Transverse colon (tissue), 4 donors: ENCODE results near the gene MRPL27. TPM values are rescaled to one million over a fixed set of nuclear protein-coding genes. Genes with fewer than 3 reads are reported as not detected.

ENCODE experiments used
- DNase-seq: peaks from one replicate; pipeline ENCODE4 v3.0.0-alpha.2; 2019
- H3K27ac ChIP-seq, 4 donors: fragments of 200-600 bp; sonication (generic); 2 replicates each; pipeline ENCODE4 v1.5.1; 2016 to 2018; ENCODE audit warnings: inconsistent platforms in 4 of 4
- H3K27me3 ChIP-seq: fragments of 200-600 bp; sonication (generic); 2 replicates; pipeline ENCODE4 v1.5.1; 2017; ENCODE audit warnings: inconsistent platforms
- H3K36me3 ChIP-seq, 4 donors: fragments of 200-600 bp; sonication (generic); 2 replicates each; pipeline ENCODE4 v1.5.1; 2017 to 2019; ENCODE audit warnings: inconsistent platforms in 4 of 4
- H3K4me1 ChIP-seq, 4 donors: fragments of 200-600 bp; sonication (generic); 2 replicates each; pipeline ENCODE4 v1.5.1; 2017 to 2020; ENCODE audit warnings: inconsistent platforms in 4 of 4
- H3K4me3 ChIP-seq, 4 donors: fragments of 200-600 bp; sonication (generic); 1 replicate in 1 of 4; 2 replicates in 3 of 4; pipeline versions ENCODE4 v1.5.1 to v1.6.1; 2017 to 2019; ENCODE audit warnings: inconsistent platforms in 4 of 4
- H3K9me3 ChIP-seq, 2 donors: fragments of 200-600 bp; sonication (generic); 2 replicates each; pipeline ENCODE4 v1.5.1; 2017 to 2019; ENCODE audit warnings: inconsistent platforms in 2 of 2
- CTCF ChIP-seq, 5 experiments: fragments of 200-600 bp in 3 of 5; fragments of 450-650 bp in 2 of 5; sonication (generic) in 3 of 5; IDR thresholded peaks; 1 replicate in 2 of 5; 2 replicates in 3 of 5; pipeline ENCODE4 v1.5.1; 2016 to 2017; ENCODE audit warnings: antibody characterized with exemption in 5 of 5, inconsistent platforms in 3 of 5, mild to moderate bottlenecking in 2 of 5, moderate library complexity in 1 of 5
- EP300 ChIP-seq: sonication (generic); formaldehyde crosslinking; IDR thresholded peaks from one replicate; pipeline ENCODE4 v1.6.1; 2017; ENCODE audit warnings: antibody characterized with exemption, low read depth
- POLR2A ChIP-seq: fragments of 450-650 bp; IDR thresholded peaks from one replicate; pipeline ENCODE4 v1.6.1; 2016; ENCODE audit warnings: antibody characterized with exemption, mild to moderate bottlenecking, moderate library complexity
- POLR2AphosphoS5 ChIP-seq, 3 donors: sonication (generic); formaldehyde crosslinking; IDR thresholded peaks; one replicate each; pipeline ENCODE4 v1.6.1; 2016; ENCODE audit warnings: antibody characterized with exemption in 3 of 3
- WGBS, 2 donors: methylation state at CpG; one replicate each; pipeline ENCODE4 v1.1.5; 2018; ENCODE audit warnings: low coverage in 1 of 2; 5-methylcytosine and 5-hydroxymethylcytosine counted together
- in situ Hi-C, 4 donors: fragments of 200-750 bp; cut with MboI; loops; one replicate each; pipeline versions ENCODE4 v1.15.0 to v1.15.1; 2017; ENCODE audit warnings: low sequenced_read_pairs in 3 of 4, low pct_ligation_motif_present in 1 of 4, low pct_unique_long_range_greater_than_20kb in 1 of 4
- intact Hi-C: fragments of 100-400 bp; cut with DNase I; formaldehyde crosslinking; loops from one replicate; pipeline ENCODE4 v1.15.1; 2023; ENCODE audit warnings: low total_unique reads
- total RNA-seq, 4 donors: library from RNA; depleted of rRNA; stranded (reverse); fragments of >200 nt; gene quantifications; one replicate each; pipeline ENCODE4 v1.1.0, GENCODE V29; 2016

MRPL27 gene
- total RNA-seq, 4 donors from 2014 or later: 4.9 to 97.5 (median 46.9) TPM

GRCh38 chr17:50355701-50356341 is 17.2 kb downstream of the MRPL27 start:
- H3K4me1 ChIP-seq: no peaks in the 10 kb centered on the region
- no peak overlapping the region for H3K4me3 ChIP-seq
- intact Hi-C loops (no loop called here), in situ Hi-C loops (no loop called here)
- H3K36me3 ChIP-seq: peaks cover 0 to 23% (median 11%) of the 10 kb centered on the region in 4 donors
- DNase-seq: no peak
- no peak overlapping the region for H3K27ac ChIP-seq
- H3K9me3 ChIP-seq: no peaks in the 10 kb centered on the region
- TF ChIP-seq CTCF (IDR thresholded peaks at IDR 0.05) (no peak), POLR2A (no peak), POLR2AphosphoS5 (IDR thresholded peaks at IDR 0.05) (no peak), EP300 (no peak)
- H3K27me3 ChIP-seq: no peaks in the 10 kb centered on the region
- 89% methylated on average over 20 of the region's 20 CpGs; no CpG with 5 or more reads in 1 of the 2 donors for WGBS, 2 donors

GRCh38 chr17:50355336-50355700 is 17.7 kb downstream of the MRPL27 start:
- DNase-seq: no peak
- 80% methylated on average over 4 of the region's 4 CpGs; no CpG with 5 or more reads in 1 of the 2 donors for WGBS, 2 donors
- TF ChIP-seq CTCF (IDR thresholded peaks at IDR 0.05): no peak
- TF ChIP-seq POLR2A: no peak
- no peak for TF ChIP-seq EP300
- TF ChIP-seq POLR2AphosphoS5 (IDR thresholded peaks at IDR 0.05): no peak
- in situ Hi-C loops (no loop called here), intact Hi-C loops (no loop called here)
- no peaks in the 10 kb centered on the region for H3K4me1 ChIP-seq
- H3K27me3 ChIP-seq: no peaks in the 10 kb centered on the region
- H3K4me3 ChIP-seq: no peak overlapping the region
- H3K9me3 ChIP-seq: no peaks in the 10 kb centered on the region
- H3K36me3 ChIP-seq: peaks cover 0 to 23% (median 11%) of the 10 kb centered on the region in 4 donors
- H3K27ac ChIP-seq: no peak overlapping the region

GRCh38 chr17:50354776-50355175 is 18.2 kb downstream of the MRPL27 start:
- Histone ChIP-seq H3K27ac (no peak overlapping the region), H3K9me3 (no peaks in the 10 kb centered on the region), H3K4me3 (no peak overlapping the region), H3K36me3 (peaks cover 0 to 23% (median 11%) of the 10 kb centered on the region in 4 donors), H3K27me3 (no peaks in the 10 kb centered on the region), H3K4me1 (no peaks in the 10 kb centered on the region)
- in situ Hi-C loops (no loop called here), intact Hi-C loops (no loop called here)
- WGBS, 2 donors: 84 to 100% methylated on average over 1 to 13 of the region's 13 CpGs
- no peak for TF ChIP-seq EP300
- no peak for TF ChIP-seq POLR2A
- no peak for TF ChIP-seq CTCF (IDR thresholded peaks at IDR 0.05)
- TF ChIP-seq POLR2AphosphoS5 (IDR thresholded peaks at IDR 0.05): no peak
- no peak for DNase-seq

- Histone ChIP-seq H3K9me3 (no peaks in the 10 kb centered on the region), H3K27me3 (no peaks in the 10 kb centered on the region), H3K4me1 (no peaks in the 10 kb centered on the region), H3K4me3 (no peak overlapping the region), H3K36me3 (peaks cover 0 to 23% (median 11%) of the 10 kb centered on the region in 4 donors), H3K27ac (no peak overlapping the region)
- no peak for DNase-seq
- 93% methylated on average over 15 of the region's 15 CpGs; no CpG with 5 or more reads in 1 of the 2 donors for WGBS, 2 donors
- TF ChIP-seq CTCF (IDR thresholded peaks at IDR 0.05) (no peak), POLR2AphosphoS5 (IDR thresholded peaks at IDR 0.05) (no peak), EP300 (no peak), POLR2A (no peak)
- in situ Hi-C loops: no loop called here
- intact Hi-C loops: no loop called here
These were observed 18.8 kb downstream of the MRPL27 start for GRCh38 chr17:50354198-50354597.
